GM12878 (cell line): Measurements from ENCODE around the gene TRIOBP. TPM values are rescaled to one million over a fixed set of nuclear protein-coding genes. Genes with fewer than 3 reads are reported as not detected.

ENCODE experiments used
- ATAC-seq: fragments of 200-7000 bp; cut with Tn5 transposase; 3 replicates; pipeline ENCODE4 v1.9.1; 2020; ENCODE audit warnings: mild to moderate bottlenecking, moderate library complexity
- BruUV-seq: library from RNA; stranded (reverse); fragments of 400-500 nt; replicated peaks from 2 replicates; lab custom pipeline; 2021; lab: Mats Ljungman, UMichigan
- CTCF ChIA-PET: fragments of 300-600 bp; sonication (Branson Sonifier 250); formaldehyde crosslinking; extraction: SDS; loops from one replicate; lab custom pipeline; 2021; ENCODE audit warnings: inconsistent platforms; lab: Yijun Ruan, JAX
- POLR2A ChIA-PET: fragments of 350-600 bp; formaldehyde crosslinking; extraction: SDS; loops from one replicate; lab custom pipeline; 2021; ENCODE audit warnings: inconsistent platforms; lab: Charles Lee
- RAD21 ChIA-PET: fragments of 300-600 bp; sonication (Branson Sonifier 250); formaldehyde crosslinking; loops from one replicate; lab custom pipeline; 2023; ENCODE audit warnings: antibody characterized with exemption; ENCODE audit not compliant: unreplicated experiment; lab: Charles Lee
- SMC1A ChIA-PET: fragments of 300-600 bp; sonication (Branson Sonifier 250); formaldehyde crosslinking; loops from one replicate; lab custom pipeline; 2023; ENCODE audit not compliant: unreplicated experiment, uncharacterized antibody; lab: Charles Lee
- DNase-seq: peaks from one replicate; pipeline ENCODE4 v3.0.0-alpha.2; 2011; ENCODE audit warnings: low read depth, low spot score
- FAIRE-seq: peaks from 3 replicates; lab custom pipeline; 2011; peaks lifted over from hg19 to GRCh38; lab: Jason Lieb, UNC
- H2AFZ ChIP-seq: 2 replicates; pipeline ENCODE4 v1.6.0; 2011; ENCODE audit warnings: low read depth, low read length, control low read depth; ENCODE audit not compliant: control insufficient read depth
- H3K27ac ChIP-seq: 2 replicates; pipeline ENCODE4 v1.5.1; 2011; ENCODE audit warnings: control low read depth; ENCODE audit not compliant: control insufficient read depth, insufficient read depth
- H3K27me3 ChIP-seq, 2 experiments: replicated peaks in 1 of 2; 2 replicates each; pipeline versions ENCODE4 v1.6.0 to v1.6.1; 2011; ENCODE audit warnings: low read length in 1 of 2; ENCODE audit not compliant: control insufficient read depth in 2 of 2, insufficient read depth in 2 of 2
- H3K36me3 ChIP-seq, 2 experiments: 2 replicates each; pipeline ENCODE4 v1.5.1; 2011; ENCODE audit warnings: low read length in 1 of 2; ENCODE audit not compliant: control insufficient read depth in 2 of 2, insufficient read depth in 2 of 2
- H3K4me1 ChIP-seq: 2 replicates; pipeline ENCODE4 v1.6.1; 2011; ENCODE audit warnings: mild to moderate bottlenecking, low read length, moderate library complexity, mixed read lengths; ENCODE audit not compliant: control insufficient read depth, insufficient read depth
- H3K4me2 ChIP-seq: 2 replicates; pipeline ENCODE4 v1.6.0; 2011; ENCODE audit warnings: control low read depth; ENCODE audit not compliant: control insufficient read depth, insufficient read depth
- H3K4me3 ChIP-seq: fragments of 200-600 bp; sonication (generic); 2 replicates; pipeline ENCODE4 v1.5.1; 2016
- H3K79me2 ChIP-seq: 2 replicates; pipeline ENCODE4 v1.6.0; 2011; ENCODE audit warnings: low read length; ENCODE audit not compliant: control insufficient read depth, insufficient read depth
- H3K9ac ChIP-seq: 2 replicates; pipeline ENCODE4 v1.8.0; 2011; ENCODE audit warnings: low read length, control low read depth, mixed read lengths; ENCODE audit not compliant: control insufficient read depth, insufficient read depth
- H3K9me3 ChIP-seq: replicated peaks from 3 replicates; pipeline ENCODE4 v1.5.1; 2011; ENCODE audit warnings: mild to moderate bottlenecking, low read length; ENCODE audit not compliant: control insufficient read depth, insufficient read depth
- H4K20me1 ChIP-seq: 2 replicates; pipeline ENCODE4 v1.6.0; 2011; ENCODE audit not compliant: control insufficient read depth, insufficient read depth
- ASH2L ChIP-seq: fragments of 300-600, 200-600 bp; sonication (generic); IDR thresholded peaks from 2 replicates; pipeline ENCODE4 v1.6.1; 2017; ENCODE audit warnings: low read depth, mild to moderate bottlenecking, borderline replicate concordance
- EED ChIP-seq: sonication (generic); IDR thresholded peaks from 2 replicates; pipeline ENCODE4 v1.6.1; 2016; ENCODE audit warnings: antibody characterized with exemption, low read depth
- IKZF2 ChIP-seq, 2 experiments: fragments of 450-650 bp; IDR thresholded peaks; 2 replicates each; pipeline ENCODE4 v1.6.1; 2017; ENCODE audit warnings: mild to moderate bottlenecking in 2 of 2, moderate library complexity in 2 of 2
- KDM1A ChIP-seq: fragments of 200-600 bp; sonication (generic); IDR thresholded peaks from 2 replicates; pipeline ENCODE4 v1.6.1; 2016; ENCODE audit warnings: borderline replicate concordance
- MEF2A ChIP-seq: IDR thresholded peaks from 2 replicates; pipeline ENCODE4 v1.6.1; 2011; ENCODE audit warnings: low read depth, mild to moderate bottlenecking, low read length, moderate library complexity; ENCODE audit not compliant: insufficient read depth
- POU2F2 ChIP-seq: IDR thresholded peaks from 3 replicates; pipeline ENCODE4 v1.6.1; 2011; ENCODE audit warnings: low read depth, mild to moderate bottlenecking, low read length, borderline replicate concordance
- RELA ChIP-seq: fragments of 450-650 bp; IDR thresholded peaks from 2 replicates; pipeline ENCODE4 v1.8.0; 2014; ENCODE audit warnings: borderline replicate concordance; ENCODE audit not compliant: partially characterized antibody
- SIX5 ChIP-seq: IDR thresholded peaks from 2 replicates; pipeline ENCODE4 v1.6.1; 2011; ENCODE audit warnings: mild to moderate bottlenecking, low read depth, low read length, moderate library complexity; ENCODE audit not compliant: severe bottlenecking
- SMAD5 ChIP-seq: IDR thresholded peaks from 2 replicates; pipeline ENCODE4 v1.6.1; 2016; ENCODE audit warnings: antibody characterized with exemption, low read depth
- TBL1XR1 ChIP-seq: IDR thresholded peaks from 2 replicates; pipeline ENCODE4 v1.6.1; 2012; ENCODE audit warnings: low read depth, low read length, improper control_type of control experiment
- ZBTB40 ChIP-seq: fragments of 450-650 bp; IDR thresholded peaks from 2 replicates; pipeline ENCODE4 v1.6.1; 2016; ENCODE audit warnings: mild to moderate bottlenecking, moderate library complexity, borderline replicate concordance
- WGBS: methylation state at CpG from one replicate; pipeline ENCODE4 v1.1.6; 2016; ENCODE audit warnings: low lambda C conversion rate; ENCODE audit not compliant: insufficient replicate concordance, insufficient coverage; ENCODE audit errors: missing lambda C conversion rate; 5-methylcytosine and 5-hydroxymethylcytosine counted together
- in situ Hi-C: fragments of 300-500 bp; cut with MboI; formaldehyde crosslinking; loops from 9 replicates; pipeline ENCODE4 v1.14.3; 2018; ENCODE audit warnings: mixed read lengths
- intact Hi-C: fragments of 100-400 bp; cut with micrococcal nuclease; formaldehyde crosslinking; loops from one replicate; pipeline ENCODE4 v1.14.2; 2022; ENCODE audit not compliant: unreplicated experiment
- polyA plus RNA-seq, 11 experiments: library from polyadenylated mRNA; depleted of rRNA in 4 of 11; unstranded in 6 of 11; stranded (reverse) in 5 of 11; fragments of >200 nt; fragmentation: Nextera tagmentation in 4 of 11; fragmentation: Illumina TruSeq in 1 of 11; extraction: Ambion mirVana in 4 of 11; extraction: Trizol in 1 of 11; gene quantifications; 1 replicate in 1 of 11; 2 replicates in 10 of 11; pipeline versions ENCODE4 v1.2.1 to v1.2.3, GENCODE V29; 2011 to 2016; ENCODE audit warnings: inconsistent platforms in 2 of 11, missing spikeins in 2 of 11, low read depth in 1 of 11
- total RNA-seq, 4 experiments: library from RNA; depleted of rRNA in 3 of 4; stranded (reverse); fragments of >200 nt in 3 of 4; fragmentation: Illumina TruSeq in 1 of 4; extraction: Trizol in 1 of 4; gene quantifications; 2 replicates each; pipeline versions ENCODE4 v1.2.1 to v1.2.3, GENCODE V29; 2013 to 2021
- TF ChIP-seq, protein P1 (sequence below): fragments of 450-650 bp; IDR thresholded peaks from 2 replicates; pipeline ENCODE4 v1.6.1; 2017; ENCODE audit warnings: mild to moderate bottlenecking, moderate library complexity

The TRIOBP gene
- total and polyA plus RNA-seq, 10 of the 15 experiments (the other 5 are each of a cell fraction or from before 2014, with no cell fraction given) = 0.21 to 23.6 (median 11.9) TPM

DNA sequence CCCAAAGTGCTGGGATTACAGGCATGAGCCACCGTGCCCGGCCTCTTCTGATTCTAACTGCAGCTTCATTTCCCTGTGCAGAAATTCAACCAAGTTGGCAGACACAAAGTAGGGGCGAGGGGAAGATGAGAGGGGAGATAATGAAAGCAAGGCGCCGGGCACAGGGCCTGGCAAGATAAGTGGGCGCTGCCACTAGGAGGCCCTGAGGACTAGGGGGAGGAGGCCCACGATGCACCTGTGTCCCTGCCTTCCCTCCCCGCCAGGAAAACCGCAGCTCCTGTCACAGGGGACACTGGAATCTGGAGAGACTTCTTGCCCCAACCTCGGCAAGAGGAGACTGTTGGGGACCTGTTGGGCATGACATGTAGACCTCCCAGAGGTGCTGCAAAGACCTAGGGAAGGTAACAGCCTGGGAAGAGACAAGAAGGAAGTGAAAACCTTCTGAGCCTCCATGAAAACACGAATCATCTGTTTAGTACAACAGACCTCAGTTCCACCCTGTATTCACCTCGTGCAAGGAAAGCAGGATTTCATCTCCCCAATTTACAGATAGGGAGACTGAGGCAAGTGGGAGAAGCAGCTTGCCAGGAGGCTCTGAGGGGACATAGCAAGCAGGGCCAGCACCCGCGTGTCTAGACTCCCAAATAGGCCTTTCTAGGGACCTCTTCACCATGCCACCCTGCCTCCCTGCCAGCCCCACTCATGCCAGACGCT, 24.5 kb upstream of the TRIOBP start:
- peak; percentile 87 for FAIRE-seq
- in situ Hi-C loops (no loop called here), intact Hi-C loops (no loop called here)
- peak overlapping the region; percentile 14; the same call in 1 of the 2 replicates for H3K27ac ChIP-seq
- WGBS = 52% methylated on average over 15 of the region's 15 CpGs
- no peak overlapping the region for H3K4me3 ChIP-seq
- H3K4me1 ChIP-seq = peaks cover 23% of the 10 kb centered on the region
- no peaks in the 10 kb centered on the region for H4K20me1 ChIP-seq
- H2AFZ ChIP-seq = peak overlapping the region; percentile 37
- peaks cover 24% of the 10 kb centered on the region for H3K79me2 ChIP-seq
- no peaks in the 10 kb centered on the region for H3K36me3 ChIP-seq
- no peak for DNase-seq
- no peak for ATAC-seq
- no peak overlapping the region for H3K9ac ChIP-seq
- ChIA-PET POLR2A (interaction anchor here (0.6 to 2.3 kb wide), 2 partner anchors 14 to 770 kb away, joined by 6 to 10 read pairs; partner anchors contain the start of gene PDXP), CTCF (interaction anchor here (1.0 to 19.9 kb wide), 5 partner anchors 8 to 34 kb away, joined by 3 to 414 read pairs (median 13); partner anchors contain the start of genes PDXP and SH3BP1), RAD21 (interaction anchor here (1.0 to 2.1 kb wide), 5 partner anchors 9 to 64 kb away, joined by 3 to 9 read pairs (median 5); partner anchors contain the start of genes GGA1 and PDXP), SMC1A (interaction anchor here (1.2 to 3.8 kb wide), 4 partner anchors 11 to 65 kb away, joined by 4 to 34 read pairs (median 6); partner anchors contain the start of gene PDXP)
- no TSS peak for BruUV-seq
- H3K4me2 ChIP-seq = 0 out of 2 replicates have a peak overlapping the region, but pooled peaks have one; percentile 36
- H3K9me3 ChIP-seq = no peaks in the 10 kb centered on the region
- H3K27me3 ChIP-seq = no peaks in the 10 kb centered on the region
- no peak for TF ChIP-seq MEF2A
- TF ChIP-seq KDM1A = no peak
- TF ChIP-seq RELA = no peak
- no peak for TF ChIP-seq SMAD5
- TF ChIP-seq IKZF2 (IDR thresholded peaks at IDR 0.05) = peak; percentile 18 to 32; a peak in 1 of 4 replicates
- TF ChIP-seq POU2F2 = no peak
- TF ChIP-seq ASH2L = no peak
- TF ChIP-seq, protein P1, sequence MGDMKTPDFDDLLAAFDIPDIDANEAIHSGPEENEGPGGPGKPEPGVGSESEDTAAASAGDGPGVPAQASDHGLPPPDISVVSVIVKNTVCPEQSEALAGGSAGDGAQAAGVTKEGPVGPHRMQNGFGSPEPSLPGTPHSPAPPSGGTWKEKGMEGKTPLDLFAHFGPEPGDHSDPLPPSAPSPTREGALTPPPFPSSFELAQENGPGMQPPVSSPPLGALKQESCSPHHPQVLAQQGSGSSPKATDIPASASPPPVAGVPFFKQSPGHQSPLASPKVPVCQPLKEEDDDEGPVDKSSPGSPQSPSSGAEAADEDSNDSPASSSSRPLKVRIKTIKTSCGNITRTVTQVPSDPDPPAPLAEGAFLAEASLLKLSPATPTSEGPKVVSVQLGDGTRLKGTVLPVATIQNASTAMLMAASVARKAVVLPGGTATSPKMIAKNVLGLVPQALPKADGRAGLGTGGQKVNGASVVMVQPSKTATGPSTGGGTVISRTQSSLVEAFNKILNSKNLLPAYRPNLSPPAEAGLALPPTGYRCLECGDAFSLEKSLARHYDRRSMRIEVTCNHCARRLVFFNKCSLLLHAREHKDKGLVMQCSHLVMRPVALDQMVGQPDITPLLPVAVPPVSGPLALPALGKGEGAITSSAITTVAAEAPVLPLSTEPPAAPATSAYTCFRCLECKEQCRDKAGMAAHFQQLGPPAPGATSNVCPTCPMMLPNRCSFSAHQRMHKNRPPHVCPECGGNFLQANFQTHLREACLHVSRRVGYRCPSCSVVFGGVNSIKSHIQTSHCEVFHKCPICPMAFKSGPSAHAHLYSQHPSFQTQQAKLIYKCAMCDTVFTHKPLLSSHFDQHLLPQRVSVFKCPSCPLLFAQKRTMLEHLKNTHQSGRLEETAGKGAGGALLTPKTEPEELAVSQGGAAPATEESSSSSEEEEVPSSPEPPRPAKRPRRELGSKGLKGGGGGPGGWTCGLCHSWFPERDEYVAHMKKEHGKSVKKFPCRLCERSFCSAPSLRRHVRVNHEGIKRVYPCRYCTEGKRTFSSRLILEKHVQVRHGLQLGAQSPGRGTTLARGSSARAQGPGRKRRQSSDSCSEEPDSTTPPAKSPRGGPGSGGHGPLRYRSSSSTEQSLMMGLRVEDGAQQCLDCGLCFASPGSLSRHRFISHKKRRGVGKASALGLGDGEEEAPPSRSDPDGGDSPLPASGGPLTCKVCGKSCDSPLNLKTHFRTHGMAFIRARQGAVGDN = no peak
- no peak for TF ChIP-seq EED
- TF ChIP-seq ZBTB40 = no peak
- TF ChIP-seq SIX5 = no peak
- no peak for TF ChIP-seq TBL1XR1
